Measurements from ENCODE around the gene MYO16. TPM values are rescaled to one million over a fixed set of nuclear protein-coding genes. Genes with fewer than 3 reads are reported as not detected.
"Not testable (repeated sequence)": the region's sequence is repeated elsewhere in the genome, so short reads cannot be mapped to it uniquely, and the experiment has no call there.

MYO16 gene
- polyA plus RNA-seq, 1 donor = 14.5 TPM

GRCh38 chr13:109192306-109192705 lies 562.9 kb downstream of the MYO16 start:
- DNase-seq (ENCODE audit: low read depth) = no peak

- DNase-seq (ENCODE audit: low read depth) = no peak
Observed at GRCh38 chr13:109196948-109197347, 567.5 kb downstream of the MYO16 start.

GRCh38 chr13:109198585-109198984 lies 569.2 kb downstream of the MYO16 start:
- DNase-seq (ENCODE audit: low read depth) = no peak

- no peak for DNase-seq (ENCODE audit: low read depth)
Observed at GRCh38 chr13:109199280-109199679, 569.9 kb downstream of the MYO16 start.

GRCh38 chr13:109200556-109200955 lies 571.1 kb downstream of the MYO16 start:
- no peak for DNase-seq (ENCODE audit: low read depth)

- DNase-seq (ENCODE audit: low read depth) = no peak
Observed at GRCh38 chr13:109203587-109203986, 574.2 kb downstream of the MYO16 start.

- no peak for DNase-seq (ENCODE audit: low read depth)
Observed at GRCh38 chr13:109204252-109204651, 574.8 kb downstream of the MYO16 start.

- no peak for DNase-seq (ENCODE audit: low read depth)
Observed at GRCh38 chr13:109204657-109205056, 575.2 kb downstream of the MYO16 start.

- no peak for DNase-seq (ENCODE audit: low read depth)
Observed at GRCh38 chr13:109205315-109205714, 575.9 kb downstream of the MYO16 start.

GRCh38 chr13:109206616-109207015 lies 577.2 kb downstream of the MYO16 start:
- DNase-seq (ENCODE audit: low read depth) = no peak

GRCh38 chr13:109207622-109208021 lies 578.2 kb downstream of the MYO16 start:
- no peak for DNase-seq (ENCODE audit: low read depth)

- no peak for DNase-seq (ENCODE audit: low read depth)
Observed at GRCh38 chr13:109208522-109208921, 579.1 kb downstream of the MYO16 start.

- no peak for DNase-seq (ENCODE audit: low read depth)
Observed at GRCh38 chr13:109209526-109209925, 580.1 kb downstream of the MYO16 start.

GRCh38 chr13:109211616-109212015 lies 582.2 kb downstream of the MYO16 start:
- DNase-seq (ENCODE audit: low read depth) = no peak

- DNase-seq (ENCODE audit: low read depth) = no peak
Observed at GRCh38 chr13:109212650-109213049, 583.2 kb downstream of the MYO16 start.

- no peak for DNase-seq (ENCODE audit: low read depth)
Observed at GRCh38 chr13:109213714-109214113, 584.3 kb downstream of the MYO16 start.

GRCh38 chr13:109214393-109214792 lies 585.0 kb downstream of the MYO16 start:
- no peak for DNase-seq (ENCODE audit: low read depth)

GRCh38 chr13:109215377-109215776 lies 586.0 kb downstream of the MYO16 start:
- DNase-seq (ENCODE audit: low read depth) = no peak

- not testable (repeated sequence) for DNase-seq (ENCODE audit: low read depth)
Observed at GRCh38 chr13:109217510-109217909, 588.1 kb downstream of the MYO16 start.

- no peak for DNase-seq (ENCODE audit: low read depth)
Observed at GRCh38 chr13:109220631-109221030, 591.2 kb downstream of the MYO16 start.

- DNase-seq (ENCODE audit: low read depth) = no peak
Observed at GRCh38 chr13:109224033-109224432, 594.6 kb downstream of the MYO16 start.

- DNase-seq (ENCODE audit: low read depth) = no peak
Observed at GRCh38 chr13:109226631-109227030, 597.2 kb downstream of the MYO16 start.

- DNase-seq (ENCODE audit: low read depth) = no peak
Observed at GRCh38 chr13:109227344-109227940, 598.0 kb downstream of the MYO16 start.

- no peak for DNase-seq (ENCODE audit: low read depth)
Observed at GRCh38 chr13:109228211-109228610, 598.8 kb downstream of the MYO16 start.

Data from forelimb muscle (tissue), 1 donor.